ENCODE results near the gene TSHZ2.

GRCh38 chr20:53033176-53033575 is 61.0 kb downstream of the TSHZ2 start:
- TF ChIP-seq, protein P1, sequence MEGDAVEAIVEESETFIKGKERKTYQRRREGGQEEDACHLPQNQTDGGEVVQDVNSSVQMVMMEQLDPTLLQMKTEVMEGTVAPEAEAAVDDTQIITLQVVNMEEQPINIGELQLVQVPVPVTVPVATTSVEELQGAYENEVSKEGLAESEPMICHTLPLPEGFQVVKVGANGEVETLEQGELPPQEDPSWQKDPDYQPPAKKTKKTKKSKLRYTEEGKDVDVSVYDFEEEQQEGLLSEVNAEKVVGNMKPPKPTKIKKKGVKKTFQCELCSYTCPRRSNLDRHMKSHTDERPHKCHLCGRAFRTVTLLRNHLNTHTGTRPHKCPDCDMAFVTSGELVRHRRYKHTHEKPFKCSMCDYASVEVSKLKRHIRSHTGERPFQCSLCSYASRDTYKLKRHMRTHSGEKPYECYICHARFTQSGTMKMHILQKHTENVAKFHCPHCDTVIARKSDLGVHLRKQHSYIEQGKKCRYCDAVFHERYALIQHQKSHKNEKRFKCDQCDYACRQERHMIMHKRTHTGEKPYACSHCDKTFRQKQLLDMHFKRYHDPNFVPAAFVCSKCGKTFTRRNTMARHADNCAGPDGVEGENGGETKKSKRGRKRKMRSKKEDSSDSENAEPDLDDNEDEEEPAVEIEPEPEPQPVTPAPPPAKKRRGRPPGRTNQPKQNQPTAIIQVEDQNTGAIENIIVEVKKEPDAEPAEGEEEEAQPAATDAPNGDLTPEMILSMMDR (IDR thresholded peaks at IDR 0.05; ENCODE audit: extremely low read depth in 1 of 2, insufficient read depth in 1 of 2, low read depth in 1 of 2, low read length in 2 of 2) = no peak
- TF ChIP-seq POLR2A (IDR thresholded peaks at IDR 0.05; ENCODE audit: low read depth, low read length) = no peak
- TF ChIP-seq MYC (IDR thresholded peaks at IDR 0.05; ENCODE audit: low read depth, low read length) = no peak
- no peak for TF ChIP-seq EZH2 (IDR thresholded peaks at IDR 0.05; ENCODE audit: borderline replicate concordance, low read depth, low read length, severe bottlenecking)
- no peak for TF ChIP-seq FOS (IDR thresholded peaks at IDR 0.05; ENCODE audit: borderline replicate concordance, insufficient read depth, low read length)
- TF ChIP-seq POLR2AphosphoS5 (IDR thresholded peaks at IDR 0.05; ENCODE audit: insufficient read depth, low read depth, low read length) = no peak
